Gastrocnemius medialis (tissue), 4 donors: Measurements from ENCODE around the gene TUSC2.

Source experiments
- CTCF ChIP-seq, 5 experiments: fragments of 450-650 bp in 3 of 5; fragments of 200-600 bp in 2 of 5; sonication (generic) in 2 of 5; IDR thresholded peaks in 4 of 5; conservative IDR thresholded peaks in 1 of 5; 1 replicate in 4 of 5; 2 replicates in 1 of 5; pipeline ENCODE4 v1.5.1; 2016 to 2019; ENCODE audit warnings: antibody characterized with exemption in 5 of 5, mild to moderate bottlenecking in 3 of 5, moderate library complexity in 3 of 5
- POLR2A ChIP-seq, 2 donors: fragments of 450-650 bp; IDR thresholded peaks; one replicate each; pipeline ENCODE4 v1.6.1; 2017; ENCODE audit warnings: antibody characterized with exemption in 2 of 2, mild to moderate bottlenecking in 2 of 2, moderate library complexity in 2 of 2

GRCh38 chr3:50289130-50289529, 38.9 kb downstream of the TUSC2 start:
- no peak for TF ChIP-seq POLR2A (IDR thresholded peaks at IDR 0.05)
- TF ChIP-seq CTCF (IDR thresholded peaks at IDR 0.05 in 4 of 5, conservative IDR thresholded peaks at IDR 0.05 in 1 of 5) = no peak
